CD4-positive, alpha-beta T cell treated with Interleukin-15 for 4 hours (primary cell): Measurements from ENCODE around the gene PPP2R5E.
"Not testable (repeated sequence)": the region's sequence is repeated elsewhere in the genome, so short reads cannot be mapped to it uniquely, and the experiment has no call there.

Experiments
- DNase-seq: peaks from one replicate; pipeline ENCODE4 v3.0.0-alpha.2; 2020; ENCODE audit warnings: low spot score

The PPP2R5E gene

GRCh38 chr14:63371613-63372012 lies 171.6 kb downstream of the PPP2R5E start:
- DNase-seq = not testable (repeated sequence)

DNA sequence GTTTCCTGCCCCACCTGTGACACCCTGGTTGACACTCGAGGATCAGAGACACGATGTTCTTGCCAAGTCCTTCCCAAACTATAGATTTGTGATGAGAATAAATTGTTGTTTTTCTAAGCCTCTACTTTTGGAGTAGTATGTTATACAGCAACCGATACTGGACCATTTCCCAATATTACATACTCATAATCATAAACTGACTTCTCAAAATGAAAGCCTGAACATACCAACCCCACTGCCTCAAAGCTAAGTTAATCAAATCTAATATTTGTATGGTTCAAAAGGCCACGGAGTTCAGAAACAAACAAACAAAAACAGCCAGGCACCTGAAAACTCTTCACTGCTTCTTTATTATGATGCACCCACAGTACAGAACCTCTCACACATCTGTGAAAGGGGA lies 172.1 kb downstream of the PPP2R5E start:
- DNase-seq = no peak

- DNase-seq = no peak
These were observed 175.3 kb downstream of the PPP2R5E start for GRCh38 chr14:63367742-63368364.

- no peak for DNase-seq
These were observed 180.8 kb downstream of the PPP2R5E start for GRCh38 chr14:63362389-63362819.

DNA sequence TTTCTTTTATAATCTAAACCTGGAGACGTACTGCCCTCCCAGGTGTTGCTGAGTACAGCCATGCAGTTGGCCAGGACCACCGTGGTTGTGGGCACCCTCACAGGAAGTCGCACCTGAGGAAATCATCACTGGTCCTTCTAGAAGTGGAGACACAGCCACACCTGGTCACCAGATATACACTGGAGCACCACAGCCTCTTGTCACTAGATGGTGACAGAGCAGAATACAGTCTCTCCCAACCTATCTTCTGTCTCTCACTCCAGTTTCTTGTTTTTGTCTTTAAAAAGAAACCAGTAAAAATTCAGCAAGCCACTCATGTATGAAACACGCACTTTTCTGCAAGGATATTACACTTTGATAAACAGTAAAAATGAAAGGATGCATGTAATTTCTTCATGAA lies 181.4 kb downstream of the PPP2R5E start:
- no peak for DNase-seq

GRCh38 chr14:63357841-63358240 lies 185.3 kb downstream of the PPP2R5E start:
- DNase-seq = no peak

DNA sequence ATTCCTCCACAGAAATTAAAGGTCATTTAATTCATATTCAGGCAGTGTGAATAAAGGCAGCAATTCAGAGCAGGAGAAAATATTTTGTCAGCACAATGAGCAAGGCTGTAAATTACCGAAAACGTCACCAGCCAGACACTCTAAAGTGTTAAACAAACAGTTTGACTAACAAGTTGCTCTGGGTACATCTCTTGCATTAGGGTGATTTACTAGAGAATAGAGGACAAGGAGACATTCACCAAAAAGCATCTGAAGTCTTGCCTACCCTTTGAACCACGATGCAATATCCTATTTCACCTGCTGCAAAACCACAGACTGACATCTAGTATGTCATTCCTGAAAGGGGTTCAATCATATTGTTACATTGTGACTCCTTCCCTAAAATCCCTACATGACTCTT lies 197.4 kb downstream of the PPP2R5E start:
- no peak for DNase-seq

- no peak for DNase-seq
These were observed 198.8 kb downstream of the PPP2R5E start for GRCh38 chr14:63344336-63344735.

DNA sequence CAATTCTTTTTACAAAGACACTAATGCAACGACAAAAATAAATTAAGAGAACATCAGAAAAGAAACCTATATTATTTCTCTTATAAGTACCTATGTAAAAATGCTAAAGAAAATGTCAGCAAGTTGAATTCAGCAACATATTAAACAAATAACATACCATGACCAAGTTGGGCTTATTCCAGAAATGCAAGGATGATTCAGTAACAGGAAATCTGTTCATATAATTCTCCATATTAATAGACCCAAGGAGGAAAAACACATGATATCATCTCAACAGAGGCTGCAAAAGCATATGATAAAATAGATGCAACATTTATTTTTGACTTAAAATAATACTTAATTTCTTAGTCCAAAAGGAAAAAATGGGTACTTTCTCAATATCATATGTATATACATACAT lies 199.3 kb downstream of the PPP2R5E start:
- DNase-seq = no peak

DNA sequence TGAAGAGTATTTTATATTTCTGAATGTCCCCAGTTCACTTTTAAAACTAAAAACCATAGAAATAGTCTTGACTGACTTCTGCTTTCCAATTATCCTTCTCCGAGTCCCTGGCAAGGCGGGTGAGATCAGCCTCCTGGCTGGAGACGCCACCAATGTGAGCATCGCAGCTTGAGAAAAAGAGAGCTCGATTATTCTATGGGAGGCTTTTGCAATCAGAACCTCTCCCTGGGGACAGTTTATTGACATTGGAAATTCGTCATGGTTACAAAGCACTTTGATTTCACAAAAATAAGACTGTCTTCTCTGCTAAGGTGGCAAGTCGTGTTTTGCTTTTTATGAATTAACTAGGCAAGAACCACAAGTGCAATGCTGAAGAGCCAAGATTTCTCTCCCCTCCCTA lies 200.8 kb downstream of the PPP2R5E start:
- DNase-seq = no peak

GRCh38 chr14:63328787-63329737 lies 214.1 kb downstream of the PPP2R5E start:
- no peak for DNase-seq

DNA sequence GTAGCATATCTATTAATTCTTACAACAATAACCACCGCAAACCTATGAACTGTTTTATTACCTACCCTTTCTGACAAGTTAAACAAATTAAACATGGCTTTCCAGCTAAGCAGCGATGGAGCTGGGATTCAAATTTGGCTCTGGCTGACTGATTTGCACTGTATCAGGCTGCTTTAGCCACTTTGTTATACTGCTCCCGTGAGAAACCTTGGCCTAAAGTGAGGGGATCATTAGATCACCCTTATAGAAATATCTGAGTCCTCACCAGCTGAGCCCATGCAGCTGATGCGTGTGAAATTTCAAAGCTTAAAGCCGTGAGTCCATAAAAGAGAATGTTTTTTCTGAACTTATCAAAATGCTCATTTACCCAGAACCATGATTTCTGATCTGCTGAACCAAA lies 216.3 kb downstream of the PPP2R5E start:
- no peak for DNase-seq

DNA sequence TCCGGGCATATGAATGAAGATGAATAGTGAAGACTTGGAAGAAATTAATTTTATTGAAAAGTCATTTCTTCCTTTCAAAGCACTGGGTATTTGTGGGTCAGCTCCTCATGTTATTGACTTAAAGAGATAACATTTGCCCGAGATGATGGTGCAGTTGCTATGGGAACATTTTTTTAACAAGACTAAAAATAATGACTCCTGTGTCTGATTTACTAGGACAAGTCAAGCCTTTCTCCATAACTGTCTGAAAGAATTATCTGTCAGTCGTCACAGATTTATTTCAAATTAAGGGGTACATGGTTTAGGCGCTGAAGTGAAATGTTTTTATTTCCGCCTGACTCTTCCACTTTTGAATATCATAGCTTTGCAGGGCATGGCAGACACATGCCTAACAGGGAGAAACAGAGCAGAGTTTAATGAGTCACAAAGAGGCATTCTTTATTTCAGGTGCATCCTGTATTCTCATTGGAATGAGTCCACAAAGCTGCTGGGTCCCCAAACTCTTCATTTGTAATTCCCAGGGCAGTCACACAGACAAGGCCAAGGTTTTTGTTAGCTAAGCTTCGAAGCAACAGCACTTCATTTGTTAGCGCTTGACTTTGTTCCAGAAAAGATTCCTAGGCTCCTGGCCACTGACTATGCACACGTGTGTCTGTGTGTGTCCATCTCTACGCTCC lies 220.1 kb downstream of the PPP2R5E start:
- DNase-seq = no peak

DNA sequence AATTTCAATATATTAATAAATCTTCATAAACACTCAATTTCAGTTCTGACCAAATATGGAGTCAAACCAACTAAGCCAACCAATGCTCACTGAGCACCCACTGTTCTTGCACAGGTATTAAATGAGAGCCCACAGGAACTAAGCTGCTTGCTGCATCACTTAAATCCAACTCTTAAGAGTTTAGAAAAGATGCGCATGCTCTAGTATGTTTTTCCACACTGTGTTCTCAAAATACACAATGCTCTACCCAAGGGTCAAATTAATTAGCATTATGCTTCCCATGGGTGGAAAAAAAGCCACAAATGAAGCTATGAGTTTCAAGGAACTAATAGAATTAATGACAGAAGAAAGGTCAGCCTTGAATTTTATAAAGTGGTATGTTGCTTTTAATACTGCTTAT lies 220.7 kb downstream of the PPP2R5E start:
- no peak for DNase-seq
